CD14-positive monocyte (primary cell): ENCODE measurements around the gene RUSC1. TPM values are rescaled to one million over a fixed set of nuclear protein-coding genes. Genes with fewer than 3 reads are reported as not detected.
A peak's percentile ranks its signal among the peaks of the same experiment; 100 is the strongest.

Experiments used
- DNase-seq, 3 donors: peaks; one replicate each; pipeline ENCODE4 v3.0.0-alpha.2; 2011 to 2022
- H2AFZ ChIP-seq: 2 replicates; pipeline ENCODE4 v1.6.0; 2012; ENCODE audit warnings: mild to moderate bottlenecking, low read depth, low read length, inconsistent platforms; ENCODE audit not compliant: insufficient read depth, poor library complexity, severe bottlenecking
- H3K27ac ChIP-seq, 2 donors: 1 replicate in 1 of 2; 2 replicates in 1 of 2; pipeline ENCODE4 v1.5.1; 2012 to 2013; ENCODE audit warnings: low read length in 2 of 2, control low read depth in 1 of 2, inconsistent platforms in 1 of 2, low read depth in 1 of 2, mild to moderate bottlenecking in 1 of 2
- H3K27me3 ChIP-seq, 2 donors: one replicate each; pipeline versions ENCODE4 v1.6.0 to v1.6.1; 2011 to 2013; ENCODE audit warnings: low read length in 2 of 2; ENCODE audit not compliant: control insufficient read depth in 2 of 2, insufficient read depth in 2 of 2
- H3K36me3 ChIP-seq, 2 donors: replicated peaks in 1 of 2; 1 replicate in 1 of 2; 2 replicates in 1 of 2; pipeline versions ENCODE4 v1.5.1 to v1.6.1; 2012 to 2013; ENCODE audit warnings: low read length in 2 of 2, control low read depth in 1 of 2, inconsistent platforms in 1 of 2, mild to moderate bottlenecking in 1 of 2; ENCODE audit not compliant: insufficient read depth in 2 of 2, control insufficient read depth in 1 of 2
- H3K4me1 ChIP-seq, 2 donors: 1 replicate in 1 of 2; 2 replicates in 1 of 2; pipeline versions ENCODE4 v1.5.1 to v1.6.1; 2012 to 2013; ENCODE audit warnings: low read length in 2 of 2, control low read depth in 1 of 2, inconsistent platforms in 1 of 2, mild to moderate bottlenecking in 1 of 2, moderate library complexity in 1 of 2; ENCODE audit not compliant: insufficient read depth in 2 of 2, control insufficient read depth in 1 of 2
- H3K4me2 ChIP-seq: replicated peaks from 2 replicates; pipeline ENCODE3; 2012; ENCODE audit warnings: low read length, moderate library complexity, mild to moderate bottlenecking; ENCODE audit not compliant: poor library complexity, severe bottlenecking; ENCODE audit errors: extremely low read depth
- H3K4me3 ChIP-seq, 3 experiments: fragments of 200-600 bp in 1 of 3; sonication (generic) in 1 of 3; replicated peaks in 1 of 3; 1 replicate in 2 of 3; 2 replicates in 1 of 3; pipeline ENCODE4 v1.5.1; 2011 to 2013; ENCODE audit warnings: low read length in 3 of 3, mild to moderate bottlenecking in 3 of 3, control low read depth in 2 of 3, low read depth in 2 of 3, inconsistent platforms in 1 of 3, moderate library complexity in 1 of 3
- H3K79me2 ChIP-seq: 2 replicates; pipeline ENCODE4 v1.6.0; 2012; ENCODE audit warnings: mild to moderate bottlenecking, control low read depth, inconsistent platforms, low read length, moderate library complexity; ENCODE audit not compliant: insufficient read depth
- H3K9ac ChIP-seq: 2 replicates; pipeline ENCODE4 v1.6.0; 2017; ENCODE audit warnings: low read length, mild to moderate bottlenecking; ENCODE audit not compliant: insufficient read depth, poor library complexity, severe bottlenecking
- H3K9me3 ChIP-seq, 2 donors: replicated peaks in 1 of 2; 1 replicate in 1 of 2; 2 replicates in 1 of 2; pipeline versions ENCODE4 v1.5.1 to v1.6.1; 2012 to 2013; ENCODE audit warnings: low read length in 2 of 2, control low read depth in 1 of 2; ENCODE audit not compliant: control insufficient read depth in 1 of 2, insufficient read depth in 1 of 2
- H4K20me1 ChIP-seq: 2 replicates; pipeline ENCODE4 v1.6.0; 2012; ENCODE audit warnings: mild to moderate bottlenecking, low read length, control low read depth, moderate library complexity; ENCODE audit not compliant: insufficient read depth
- H3K27ac Mint-ChIP-seq, 7 donors: one replicate each; pipeline ENCODE4 v1.8.0; 2020; ENCODE audit warnings: mild to moderate bottlenecking in 7 of 7, mixed read lengths in 7 of 7, moderate library complexity in 6 of 7, inconsistent platforms in 2 of 7
- H3K27me3 Mint-ChIP-seq, 3 donors: one replicate each; pipeline ENCODE4 v1.8.0; 2021 to 2022; ENCODE audit warnings: low read depth in 3 of 3, mild to moderate bottlenecking in 3 of 3, mixed read lengths in 3 of 3, moderate library complexity in 3 of 3, inconsistent platforms in 1 of 3
- H3K36me3 Mint-ChIP-seq, 2 donors: one replicate each; pipeline ENCODE4 v1.8.0; 2020; ENCODE audit warnings: mixed read lengths in 2 of 2, inconsistent platforms in 1 of 2, mild to moderate bottlenecking in 1 of 2
- H3K4me1 Mint-ChIP-seq: one replicate; pipeline ENCODE4 v1.8.0; 2020; ENCODE audit warnings: mild to moderate bottlenecking, mixed read lengths
- H3K4me3 Mint-ChIP-seq, 2 donors: one replicate each; pipeline ENCODE4 v1.8.0; 2020; ENCODE audit warnings: mild to moderate bottlenecking in 2 of 2, mixed read lengths in 2 of 2, moderate library complexity in 1 of 2
- H3K9me3 Mint-ChIP-seq, 7 donors: one replicate each; pipeline ENCODE4 v1.8.0; 2020 to 2022; ENCODE audit warnings: mixed read lengths in 7 of 7, mild to moderate bottlenecking in 6 of 7, moderate library complexity in 6 of 7, inconsistent platforms in 2 of 7
- WGBS: methylation state at CpG from one replicate; pipeline ENCODE4 v1.1.5; 2013; ENCODE audit warnings: missing lambda C conversion rate; ENCODE audit not compliant: insufficient coverage; 5-methylcytosine and 5-hydroxymethylcytosine counted together
- intact Hi-C, 2 donors: fragments of 100-400 bp; cut with micrococcal nuclease; formaldehyde crosslinking; loops; one replicate each; pipeline versions ENCODE4 v1.15.0 to v1.15.1; 2023
- polyA plus RNA-seq, 3 donors: library from polyadenylated mRNA; depleted of rRNA in 1 of 3; unstranded in 2 of 3; stranded (reverse) in 1 of 3; fragments of 300-500 nt in 2 of 3; fragments of >200 nt in 1 of 3; fragmentation: Illumina TruSeq in 2 of 3; gene quantifications; 1 replicate in 2 of 3; 2 replicates in 1 of 3; pipeline ENCODE4 v1.2.3, GENCODE V29; 2012 to 2021
- TF ChIP-seq, protein P1 (sequence below): fragments of 200-600 bp; IDR thresholded peaks from one replicate; pipeline ENCODE4 v1.8.0; 2022; ENCODE audit warnings: antibody characterized with exemption, mild to moderate bottlenecking

The RUSC1 gene
- polyA plus RNA-seq, 3 donors: 12.7 to 23.4 (median 13.5) TPM

DNA sequence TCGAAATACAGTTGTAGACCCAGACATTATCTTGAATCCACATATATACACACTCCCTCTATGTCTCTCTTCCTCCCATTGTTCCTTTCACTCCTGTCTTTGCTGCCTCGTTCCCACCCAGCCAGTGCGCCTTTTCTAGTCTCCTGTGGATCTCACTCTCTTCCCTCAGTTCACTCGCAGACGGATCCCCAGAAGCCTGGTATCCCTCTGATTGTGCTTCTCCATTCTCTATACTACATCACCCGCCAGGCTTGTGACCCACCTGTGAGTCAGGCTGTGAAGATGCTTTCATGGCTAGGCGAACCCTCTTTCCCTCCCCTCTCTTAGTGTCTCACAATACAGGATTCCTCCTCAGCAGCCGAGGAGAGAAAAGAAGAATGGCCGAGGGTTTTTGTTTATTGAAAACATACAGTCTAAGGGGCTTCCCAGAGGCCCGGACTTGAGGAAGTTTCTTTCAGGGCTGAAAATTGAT, 42.0 kb upstream of the RUSC1 start:
- peaks cover 12 to 19% (median 14%) of the 10 kb centered on the region in 3 donors for H3K27me3 Mint-ChIP-seq
- no peak for DNase-seq
- H3K4me3 ChIP-seq: no peak overlapping the region
- H3K4me1 Mint-ChIP-seq: peaks cover 28% of the 10 kb centered on the region
- WGBS: 77% methylated on average over 6 of the region's 10 CpGs
- H3K36me3 Mint-ChIP-seq: no peaks in the 10 kb centered on the region
- H3K27me3 ChIP-seq: peaks cover 0 to 20% of the 10 kb centered on the region in 2 donors
- no peaks in the 10 kb centered on the region for H3K36me3 ChIP-seq
- no peaks in the 10 kb centered on the region for H3K79me2 ChIP-seq
- no peak overlapping the region for H3K27ac ChIP-seq
- peaks cover 19 to 24% of the 10 kb centered on the region in 2 donors for H3K4me1 ChIP-seq
- H3K4me3 Mint-ChIP-seq: peak overlapping the region; percentile 57 to 87
- TF ChIP-seq, protein P1, sequence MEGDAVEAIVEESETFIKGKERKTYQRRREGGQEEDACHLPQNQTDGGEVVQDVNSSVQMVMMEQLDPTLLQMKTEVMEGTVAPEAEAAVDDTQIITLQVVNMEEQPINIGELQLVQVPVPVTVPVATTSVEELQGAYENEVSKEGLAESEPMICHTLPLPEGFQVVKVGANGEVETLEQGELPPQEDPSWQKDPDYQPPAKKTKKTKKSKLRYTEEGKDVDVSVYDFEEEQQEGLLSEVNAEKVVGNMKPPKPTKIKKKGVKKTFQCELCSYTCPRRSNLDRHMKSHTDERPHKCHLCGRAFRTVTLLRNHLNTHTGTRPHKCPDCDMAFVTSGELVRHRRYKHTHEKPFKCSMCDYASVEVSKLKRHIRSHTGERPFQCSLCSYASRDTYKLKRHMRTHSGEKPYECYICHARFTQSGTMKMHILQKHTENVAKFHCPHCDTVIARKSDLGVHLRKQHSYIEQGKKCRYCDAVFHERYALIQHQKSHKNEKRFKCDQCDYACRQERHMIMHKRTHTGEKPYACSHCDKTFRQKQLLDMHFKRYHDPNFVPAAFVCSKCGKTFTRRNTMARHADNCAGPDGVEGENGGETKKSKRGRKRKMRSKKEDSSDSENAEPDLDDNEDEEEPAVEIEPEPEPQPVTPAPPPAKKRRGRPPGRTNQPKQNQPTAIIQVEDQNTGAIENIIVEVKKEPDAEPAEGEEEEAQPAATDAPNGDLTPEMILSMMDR: peak; percentile 5
- no peak overlapping the region for H3K4me2 ChIP-seq
- no peaks in the 10 kb centered on the region for H3K9me3 ChIP-seq
- no peak overlapping the region for H3K9ac ChIP-seq
- no peaks in the 10 kb centered on the region for H3K9me3 Mint-ChIP-seq
- peak overlapping the region in 1 of 7 donors; percentile 43 for H3K27ac Mint-ChIP-seq
- intact Hi-C loops: loop anchor here (2.0 to 5.0 kb wide), 2 partner anchors 44 kb away; partner anchors contain the start of gene RUSC1 (in 1 of the 2)
- no peak overlapping the region for H2AFZ ChIP-seq
- no peaks in the 10 kb centered on the region for H4K20me1 ChIP-seq

DNA sequence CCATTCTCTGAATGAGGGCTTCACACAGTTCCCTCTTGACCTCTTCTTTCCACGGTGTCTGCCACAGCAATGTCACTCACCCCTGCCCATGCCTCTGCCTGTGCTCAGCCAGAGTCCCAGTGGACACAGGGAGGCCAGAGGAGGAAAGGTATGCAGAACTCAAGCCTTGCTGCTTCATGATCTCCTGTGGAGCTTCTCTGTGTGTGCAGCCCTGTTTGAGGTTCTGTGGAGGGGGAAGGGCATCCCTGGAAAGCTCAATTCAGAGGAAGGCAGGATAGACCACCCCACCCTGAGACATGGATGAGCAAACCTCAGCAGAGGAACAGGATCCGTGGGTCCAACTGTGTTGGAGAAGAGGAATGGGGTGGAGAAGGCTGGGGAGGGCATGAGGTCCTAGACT, 41.4 kb upstream of the RUSC1 start:
- H3K4me3 Mint-ChIP-seq: peak overlapping the region in 1 of 2 donors; percentile 32

More for the DNA sequence above, 41.4 kb upstream of the RUSC1 start:
- H3K9me3 Mint-ChIP-seq: no peaks in the 10 kb centered on the region
- Histone ChIP-seq H3K9me3 (no peaks in the 10 kb centered on the region), H3K79me2 (no peaks in the 10 kb centered on the region), H4K20me1 (no peaks in the 10 kb centered on the region), H3K27me3 (peaks cover 0 to 20% of the 10 kb centered on the region in 2 donors), H3K4me2 (no peak overlapping the region), H2AFZ (no peak overlapping the region), H3K4me1 (peaks cover 16 to 20% of the 10 kb centered on the region in 2 donors), H3K36me3 (no peaks in the 10 kb centered on the region), H3K27ac (no peak overlapping the region), H3K4me3 (no peak overlapping the region), H3K9ac (no peak overlapping the region)
- no peaks in the 10 kb centered on the region for H3K36me3 Mint-ChIP-seq
- TF ChIP-seq, protein P1: no peak
- 86% methylated on average over 1 of the region's 2 CpGs for WGBS
- no peak for DNase-seq
- peaks cover 25% of the 10 kb centered on the region for H3K4me1 Mint-ChIP-seq
- H3K27me3 Mint-ChIP-seq: peaks cover 12 to 19% (median 14%) of the 10 kb centered on the region in 3 donors
- intact Hi-C loops: loop anchor here (2.0 to 5.0 kb wide), 2 partner anchors 43 to 44 kb away; partner anchors contain the start of gene RUSC1 (in 1 of the 2)
- no peak overlapping the region for H3K27ac Mint-ChIP-seq
